Fibroblast of skin of scalp (primary cell): Measurements from ENCODE around the gene ADGRE2. TPM values are rescaled to one million over a fixed set of nuclear protein-coding genes. Genes with fewer than 3 reads are reported as not detected.
"Not testable (repeated sequence)": the region's sequence is repeated elsewhere in the genome, so short reads cannot be mapped to it uniquely, and the experiment has no call there.

Experiments
- DNase-seq: peaks from one replicate; pipeline ENCODE4 v3.0.0-alpha.2; 2013
- polyA plus RNA-seq, 2 experiments: library from polyadenylated mRNA; unstranded; fragments of 120-200 nt; gene quantifications; one replicate each; pipeline ENCODE4 v1.2.1, GENCODE V29; 2013; ENCODE audit not compliant: insufficient read length in 2 of 2

Gene ADGRE2
- polyA plus RNA-seq (2013, experiment 1 of 2; ENCODE audit: insufficient read length) = 0.11 TPM
- polyA plus RNA-seq (2013, experiment 2 of 2; ENCODE audit: insufficient read length) = 0.21 TPM

DNA sequence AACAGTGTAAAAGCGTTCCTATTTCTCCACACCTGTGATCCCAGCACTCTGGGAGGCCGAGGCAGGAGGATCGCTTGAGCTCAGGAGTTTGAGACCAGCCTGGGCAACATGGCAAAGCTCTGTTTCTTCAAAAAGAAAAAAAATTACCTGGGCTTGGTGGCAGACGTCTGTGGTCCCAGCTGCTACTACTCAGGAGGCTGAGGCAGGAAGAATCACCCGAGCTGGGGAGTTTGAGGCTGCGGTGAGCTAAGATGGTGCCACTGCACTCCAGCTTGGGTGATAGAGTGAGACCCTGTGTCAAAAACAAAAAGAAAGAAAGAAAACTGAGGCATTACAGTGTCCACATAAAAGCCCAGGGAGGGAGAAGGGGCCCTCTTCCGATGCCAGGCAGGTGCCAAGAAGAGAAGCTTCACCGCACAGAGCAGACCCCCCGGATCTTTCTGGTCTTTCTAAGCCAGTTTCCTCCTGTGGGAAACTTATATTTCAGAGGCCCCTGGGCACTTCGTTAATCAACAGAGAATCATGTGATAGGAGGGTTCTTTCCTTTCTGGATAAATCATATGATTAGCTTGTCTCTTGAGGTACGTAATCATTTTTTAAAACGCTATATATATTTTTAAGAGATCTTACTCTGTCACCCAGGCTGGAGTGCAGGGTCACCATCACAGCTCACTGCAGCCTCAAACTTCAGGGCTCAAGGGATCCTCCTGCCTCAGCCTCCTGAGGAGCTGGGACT lies at the start of gene ADGRE2:
Gene ADGRE2, minus strand, starts transcription at position 451 of the 736 bp plus-strand sequence. CDS start 1,804 bp downstream, outside the sequence.
- not testable (repeated sequence) for DNase-seq

DNA sequence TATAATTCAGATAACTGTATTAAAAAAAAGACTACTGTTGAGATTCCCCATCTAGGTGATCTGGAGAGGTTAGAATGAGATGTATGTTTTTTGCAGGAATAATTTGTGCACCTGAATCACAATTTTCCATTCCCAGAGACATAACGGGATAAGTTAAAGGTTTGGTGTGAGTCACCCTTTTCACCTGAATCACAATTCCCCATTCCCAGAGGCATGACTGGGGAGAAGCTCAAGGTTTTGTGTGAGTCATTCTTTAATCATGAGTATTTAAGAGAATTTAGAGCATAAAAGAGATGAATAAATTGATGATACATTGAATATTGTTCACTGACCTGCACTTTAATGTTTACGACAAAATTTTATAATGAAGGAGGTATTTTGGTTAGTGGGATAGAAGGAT lies 47.6 kb upstream of the ADGRE2 start:
- no peak for DNase-seq

DNA sequence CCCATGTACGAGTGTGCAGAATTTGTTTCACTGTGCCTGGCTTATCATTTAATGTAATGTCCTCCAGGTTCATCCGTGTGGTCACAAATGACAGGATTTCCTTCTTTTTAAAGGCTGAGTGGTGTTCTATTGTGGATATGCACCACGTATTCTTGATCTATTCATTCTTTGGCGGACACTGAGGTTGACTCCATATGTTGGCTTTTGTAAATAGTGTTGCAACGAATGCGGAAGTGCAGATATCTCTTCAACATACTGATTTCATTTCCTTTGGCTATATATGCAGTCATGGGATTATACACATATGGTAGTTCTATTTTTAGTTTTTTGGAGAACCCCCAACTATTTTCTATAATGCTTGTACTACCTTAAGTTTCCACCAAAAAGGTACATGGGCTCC lies 43.6 kb upstream of the ADGRE2 start:
- DNase-seq = peak; percentile 15

DNA sequence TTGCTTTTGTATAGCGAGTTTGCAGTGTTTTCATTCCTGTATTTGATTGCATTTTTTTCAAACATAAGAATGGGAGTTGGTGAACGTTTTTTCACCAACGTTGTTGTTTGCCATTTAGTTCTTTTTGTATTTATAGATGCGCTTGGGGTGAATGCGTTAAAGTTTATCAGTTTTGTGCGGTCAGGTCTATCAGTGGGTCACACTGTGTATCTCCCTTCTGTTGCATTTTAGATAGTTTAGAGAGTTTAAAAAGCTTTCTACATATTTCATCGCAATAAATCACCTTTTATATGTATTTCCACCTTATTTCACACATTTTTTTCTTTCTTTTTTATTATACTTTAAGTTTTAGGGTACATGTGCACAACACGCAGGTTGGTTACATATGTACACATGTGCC lies 40.2 kb upstream of the ADGRE2 start:
- no peak for DNase-seq

DNA sequence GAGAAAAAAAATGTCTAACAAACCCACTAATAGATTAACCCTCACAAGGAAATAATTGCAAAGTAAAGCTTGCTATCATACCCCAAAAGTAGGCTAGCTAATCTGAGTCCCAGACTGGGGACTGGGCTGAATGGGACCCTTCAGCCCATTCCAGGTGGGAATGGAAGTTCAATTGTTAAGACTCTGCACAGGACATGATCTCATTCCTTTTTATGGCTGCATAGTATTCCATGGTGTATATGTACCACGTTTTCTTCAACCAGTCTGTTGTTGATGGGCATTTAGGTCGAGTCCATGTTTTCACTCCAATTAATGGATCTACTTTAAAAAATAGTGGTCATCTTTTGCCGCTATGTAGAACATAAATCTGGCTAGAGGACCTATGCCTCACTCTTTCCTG lies 38.7 kb upstream of the ADGRE2 start:
- DNase-seq = no peak

DNA sequence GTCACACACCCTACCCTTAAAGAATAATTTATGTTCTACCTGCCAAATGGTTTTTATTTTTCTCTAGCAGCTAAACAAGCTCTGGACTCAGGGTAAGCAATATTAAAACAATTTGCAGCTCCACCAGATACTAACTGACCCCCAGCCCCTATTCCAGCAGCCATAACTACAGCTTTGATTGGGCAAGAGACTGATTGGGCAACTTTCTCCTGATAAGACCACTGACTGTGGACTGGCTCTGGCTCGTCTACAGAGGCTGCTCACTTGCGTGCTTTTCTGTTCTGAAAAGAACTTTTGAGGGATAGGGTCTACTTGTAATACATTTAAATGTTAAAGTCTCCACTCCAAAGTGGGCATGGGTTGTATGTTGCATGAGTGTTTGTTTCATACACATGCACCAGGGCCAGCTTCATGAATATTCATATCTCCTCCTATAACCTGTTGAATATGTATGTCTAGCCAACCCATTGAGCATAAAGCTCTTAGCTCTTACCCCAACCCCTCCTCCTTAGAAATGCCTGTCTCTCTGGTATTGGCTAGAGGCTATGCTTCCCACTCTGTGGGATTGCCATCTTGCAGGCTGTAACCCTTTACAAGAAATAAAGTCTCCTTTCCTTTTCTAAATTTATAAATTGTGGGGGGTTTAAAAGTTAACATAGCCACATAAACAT lies 36.8 kb upstream of the ADGRE2 start:
- no peak for DNase-seq

DNA sequence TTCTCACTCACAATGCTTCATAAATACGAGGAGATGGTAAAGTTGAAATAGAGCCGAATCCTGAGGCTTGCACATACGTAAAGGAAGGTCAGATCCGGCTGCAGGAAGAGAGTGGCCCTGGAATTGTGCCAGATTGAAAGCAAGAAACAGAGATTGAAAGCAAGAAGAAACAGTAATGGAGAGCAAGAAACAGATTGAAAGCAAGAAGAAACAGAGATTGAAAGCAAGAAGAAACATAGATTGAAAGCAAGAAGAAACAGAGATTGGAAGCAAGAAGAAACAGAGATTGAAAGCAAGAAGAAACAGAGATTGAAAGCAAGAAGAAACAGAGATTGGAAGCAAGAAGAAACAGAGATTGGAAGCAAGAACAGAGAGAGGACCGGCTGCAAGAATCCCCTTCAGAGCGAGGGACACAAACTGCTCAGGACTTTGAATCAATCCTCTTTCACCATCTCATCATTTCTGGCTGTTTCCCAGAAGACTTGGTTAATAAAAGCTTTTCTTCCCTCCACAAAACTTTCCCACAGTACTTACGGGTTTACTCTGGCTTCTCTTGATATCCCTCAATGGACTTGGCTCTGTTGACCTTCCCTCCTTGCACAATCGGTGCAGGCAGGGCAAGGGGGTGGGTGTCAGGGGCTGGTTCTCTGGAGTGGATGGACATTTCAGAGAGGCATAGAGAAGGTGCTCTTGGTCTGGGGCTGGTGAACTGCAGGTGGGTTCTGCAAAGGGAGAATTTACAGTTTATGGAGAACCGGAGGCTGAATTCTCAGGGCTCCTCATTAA lies 31.1 kb upstream of the ADGRE2 start:
- no peak for DNase-seq

DNA sequence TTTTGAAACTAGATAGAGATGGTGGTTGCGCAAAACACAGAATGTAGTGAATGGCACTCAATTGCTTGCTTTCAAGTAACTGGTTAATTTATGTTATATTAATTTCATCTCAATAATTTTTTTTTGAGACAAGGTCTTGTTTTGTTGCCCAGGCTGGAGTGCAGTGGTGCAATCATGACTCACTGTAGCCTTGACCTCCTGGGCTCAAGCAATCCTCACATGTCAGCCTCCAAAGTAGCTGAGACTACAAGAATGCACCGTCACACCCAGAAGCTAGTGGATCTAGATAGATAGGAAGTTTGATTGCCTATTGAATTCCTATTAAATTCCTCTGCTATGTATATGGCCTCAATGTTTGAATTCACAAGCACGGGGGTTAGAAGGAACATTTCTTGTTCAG lies 26.4 kb upstream of the ADGRE2 start:
- DNase-seq = no peak

DNA sequence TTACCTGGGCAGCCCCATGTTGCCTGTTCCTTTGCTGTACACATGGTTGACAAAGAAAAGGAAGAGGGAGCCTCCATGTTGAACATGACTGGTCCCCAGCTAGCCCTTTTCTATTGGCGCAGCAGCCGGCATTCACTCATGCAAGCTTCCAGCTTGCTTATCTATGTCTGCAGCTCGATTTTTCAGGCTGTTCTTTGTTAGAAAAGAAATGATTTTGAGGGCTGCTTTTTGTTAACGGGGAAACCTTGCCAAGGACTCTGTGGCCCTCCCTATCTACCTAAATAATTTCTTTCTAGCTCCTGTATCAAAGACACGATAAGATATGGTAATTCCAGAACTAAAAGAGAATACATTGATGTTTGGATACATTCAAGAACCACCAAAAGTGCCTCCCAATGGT lies 20.4 kb upstream of the ADGRE2 start:
- no peak for DNase-seq

DNA sequence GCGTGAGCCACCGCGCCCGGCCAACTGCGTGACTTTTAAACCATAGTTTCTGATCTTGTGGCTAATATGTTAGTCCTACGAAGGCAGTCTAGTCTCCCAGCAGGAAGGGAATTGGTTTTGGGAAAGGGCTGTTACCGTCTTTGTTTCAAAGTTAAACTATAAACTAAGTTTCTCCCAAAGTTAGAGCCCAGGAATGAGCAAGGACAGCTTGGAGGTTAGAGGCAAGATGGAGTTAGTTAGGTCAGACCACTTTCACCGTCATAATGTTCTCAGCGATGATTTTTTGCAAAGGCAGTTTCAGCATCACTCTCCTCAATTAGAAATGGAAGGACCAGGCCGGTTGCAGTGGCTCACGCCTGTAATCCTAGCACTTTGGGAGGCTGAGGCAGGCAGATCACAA lies 17.7 kb upstream of the ADGRE2 start:
- DNase-seq = no peak

DNA sequence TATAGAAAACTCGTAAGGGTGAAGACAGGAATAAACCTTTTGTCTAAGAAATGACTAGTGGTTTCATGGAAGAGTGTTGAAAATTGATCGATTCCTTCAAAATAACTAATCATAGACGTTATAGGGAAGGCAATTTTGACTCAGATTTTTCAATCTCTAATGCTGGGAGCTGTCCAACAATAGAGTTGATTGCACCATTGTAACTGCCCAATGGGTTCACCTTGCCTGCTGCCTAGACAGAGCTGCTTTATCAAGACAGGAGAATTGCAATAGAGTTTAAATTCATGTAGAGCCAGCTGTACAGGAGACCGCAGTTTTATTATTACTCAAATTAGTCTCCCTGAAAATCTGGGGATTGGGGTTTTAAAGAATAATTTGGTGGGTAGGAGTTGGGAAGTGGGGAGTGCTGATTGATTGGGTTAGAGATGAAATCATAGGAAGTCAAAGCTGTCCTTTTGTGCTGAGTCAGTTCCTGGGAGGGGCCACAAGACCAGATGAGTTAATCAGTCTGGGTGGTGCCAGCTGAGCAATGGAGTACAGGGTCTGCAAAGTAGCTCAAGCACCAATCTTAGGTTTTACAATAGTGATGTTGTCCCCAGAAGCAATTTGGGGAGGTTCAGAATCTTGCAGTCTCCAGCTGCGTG lies 16.8 kb upstream of the ADGRE2 start:
- no peak for DNase-seq

DNA sequence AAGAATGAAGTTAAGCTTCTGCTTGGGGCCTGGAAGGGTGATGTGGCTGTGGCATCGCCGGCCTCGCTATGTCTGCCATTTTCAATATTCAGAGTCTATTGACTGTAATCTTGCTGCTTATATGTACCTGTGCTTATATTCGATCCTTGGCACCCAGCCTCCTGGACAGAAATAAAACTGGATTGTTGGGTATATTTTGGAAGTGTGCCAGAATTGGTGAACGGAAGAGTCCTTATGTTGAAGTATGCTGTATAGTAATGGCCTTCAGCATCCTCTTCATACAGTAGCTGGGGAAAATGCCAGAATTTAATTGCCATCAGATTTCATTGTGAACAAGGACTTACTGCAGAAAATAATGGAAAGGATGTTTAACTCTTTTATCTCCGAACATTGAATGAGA lies 13.9 kb upstream of the ADGRE2 start:
- not testable (repeated sequence) for DNase-seq

DNA sequence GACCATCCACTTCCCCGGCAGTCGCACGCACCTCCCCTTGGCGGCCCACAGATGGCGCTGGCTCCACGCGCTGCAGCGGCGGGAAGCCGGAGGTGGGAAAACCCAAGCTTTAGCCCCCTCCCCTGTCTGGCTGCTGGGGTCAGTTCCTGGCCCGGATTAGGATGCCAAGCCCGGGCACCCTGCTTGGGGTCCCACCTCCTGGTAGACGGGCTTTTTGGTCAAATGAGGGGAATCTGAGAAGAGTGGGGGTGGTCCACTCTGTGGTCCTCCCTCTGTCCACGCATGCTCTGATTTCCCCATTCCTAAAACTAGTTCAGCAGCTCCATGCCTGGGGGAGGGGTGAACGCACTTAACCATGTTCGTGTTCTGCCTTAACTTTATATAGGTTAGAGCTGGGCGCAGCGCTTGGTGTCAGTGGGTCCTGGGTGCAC lies 8.1 kb upstream of the ADGRE2 start:
- DNase-seq = peak; percentile 9

DNA sequence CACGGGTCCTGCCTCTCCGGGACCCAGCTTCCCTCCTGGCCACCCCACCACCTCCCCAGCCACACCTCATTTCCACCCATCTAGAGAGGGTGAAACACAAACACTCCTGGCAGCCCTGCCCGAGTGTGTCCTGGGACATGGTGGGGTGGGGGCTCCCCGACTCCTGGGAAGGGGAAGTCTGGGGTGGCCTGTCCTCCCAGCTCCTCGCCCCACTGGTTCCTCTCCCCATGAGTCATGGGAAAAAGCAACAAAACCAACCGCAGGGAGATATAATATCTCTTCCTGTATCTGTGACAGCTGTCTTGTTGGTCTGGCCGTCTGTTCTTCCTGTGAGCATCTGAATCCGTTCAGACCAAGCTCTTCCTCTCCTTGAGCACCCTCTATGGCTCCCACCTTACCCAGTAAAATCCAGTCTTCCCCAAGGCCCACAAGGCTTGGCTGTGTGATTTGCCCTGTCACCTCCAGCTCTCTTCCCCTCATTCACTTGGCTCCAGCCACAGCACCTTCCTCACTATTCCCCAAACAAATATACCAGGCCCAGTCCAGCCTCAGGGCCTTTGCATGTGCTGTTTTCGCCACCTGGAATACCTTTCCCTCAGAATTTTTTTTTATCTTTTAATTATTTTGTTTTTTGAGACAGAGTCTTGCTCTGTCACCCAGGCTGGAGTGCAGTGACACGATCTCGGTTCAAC lies 6.9 kb upstream of the ADGRE2 start:
- DNase-seq = peak; percentile 34

DNA sequence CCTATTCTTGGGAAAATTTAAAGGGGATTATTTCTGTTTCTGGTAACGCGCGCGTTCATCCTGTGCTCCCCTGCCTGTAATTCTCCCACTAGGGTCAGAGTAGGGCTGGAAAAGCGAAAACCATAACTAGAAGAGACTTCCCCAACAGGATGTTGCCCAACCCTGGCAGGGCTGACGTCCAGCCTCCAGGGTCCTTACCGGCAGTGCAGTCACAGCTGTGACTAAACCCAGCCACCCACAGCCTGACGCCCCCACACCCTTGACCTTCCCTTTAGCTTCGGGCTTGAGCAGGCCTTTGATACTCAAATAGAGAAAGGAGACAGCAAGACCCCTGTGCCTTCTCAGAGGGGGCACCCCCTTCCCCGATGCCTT lies 6.4 kb upstream of the ADGRE2 start:
- peak; percentile 9 for DNase-seq

DNA sequence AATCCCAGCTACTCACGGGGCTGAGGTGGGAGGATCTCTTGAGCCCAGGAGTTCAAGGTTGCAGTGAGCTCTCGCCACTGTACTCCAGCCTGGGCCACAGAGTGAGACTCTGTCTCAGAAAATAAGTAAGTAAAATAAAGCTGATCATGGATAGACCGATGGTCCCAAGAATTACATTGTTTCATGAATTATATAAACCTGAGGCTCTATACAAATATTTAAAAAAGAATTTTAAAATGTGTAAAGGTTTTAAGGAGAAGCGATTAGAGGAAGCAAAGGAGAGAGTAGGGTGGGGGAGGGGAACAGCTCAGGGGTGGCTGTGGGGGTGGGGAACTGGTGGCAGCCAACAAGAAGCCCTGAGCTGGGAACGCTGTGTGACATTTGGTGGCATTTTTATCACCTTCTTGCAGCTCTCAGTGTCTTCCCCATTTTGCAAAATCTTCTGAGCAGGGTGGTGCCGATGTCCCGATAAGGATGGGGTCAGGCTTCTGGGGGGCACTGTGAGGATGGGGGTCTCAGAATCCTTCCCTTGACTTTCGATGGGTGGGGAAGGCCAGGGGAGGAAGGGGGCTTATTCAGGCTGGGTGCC lies 5.1 kb upstream of the ADGRE2 start:
- not testable (repeated sequence) for DNase-seq

DNA sequence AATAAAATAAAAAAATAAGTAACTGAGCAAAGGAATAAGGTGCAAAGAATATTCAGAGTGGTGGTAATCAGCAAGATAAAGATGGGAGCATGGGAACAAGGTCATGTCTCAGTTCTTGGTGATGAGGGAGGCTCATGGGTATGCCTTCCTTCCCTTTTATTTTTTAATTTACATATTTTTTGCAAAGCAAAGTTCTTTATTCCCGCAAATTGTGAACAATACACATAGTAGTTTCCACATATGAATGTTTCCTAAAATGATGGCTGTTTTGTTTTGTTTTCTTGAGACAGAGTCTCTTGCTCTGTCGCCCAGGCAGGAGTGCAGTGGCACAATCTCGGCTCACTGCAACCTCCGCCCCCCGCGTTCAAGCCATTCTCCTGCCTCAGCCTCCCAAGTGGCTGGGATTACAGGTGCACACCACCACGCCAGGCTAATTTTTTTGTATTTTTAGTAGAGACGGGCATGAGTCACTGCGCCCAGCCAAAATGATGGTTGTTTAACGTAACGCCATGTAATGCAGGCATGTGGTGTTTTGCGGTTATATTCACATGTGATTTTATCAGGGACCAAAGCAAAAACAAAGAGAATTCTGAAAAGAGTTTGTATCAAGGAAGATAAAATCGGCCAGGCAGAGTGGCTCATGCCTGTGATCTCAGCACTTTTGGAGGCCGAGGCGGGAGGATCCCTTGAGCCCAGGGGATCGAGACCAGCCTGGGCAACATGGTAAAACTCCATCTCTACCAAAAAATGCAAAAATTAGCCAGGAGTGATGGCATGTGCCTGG lies 4.5 kb upstream of the ADGRE2 start:
- no peak for DNase-seq

DNA sequence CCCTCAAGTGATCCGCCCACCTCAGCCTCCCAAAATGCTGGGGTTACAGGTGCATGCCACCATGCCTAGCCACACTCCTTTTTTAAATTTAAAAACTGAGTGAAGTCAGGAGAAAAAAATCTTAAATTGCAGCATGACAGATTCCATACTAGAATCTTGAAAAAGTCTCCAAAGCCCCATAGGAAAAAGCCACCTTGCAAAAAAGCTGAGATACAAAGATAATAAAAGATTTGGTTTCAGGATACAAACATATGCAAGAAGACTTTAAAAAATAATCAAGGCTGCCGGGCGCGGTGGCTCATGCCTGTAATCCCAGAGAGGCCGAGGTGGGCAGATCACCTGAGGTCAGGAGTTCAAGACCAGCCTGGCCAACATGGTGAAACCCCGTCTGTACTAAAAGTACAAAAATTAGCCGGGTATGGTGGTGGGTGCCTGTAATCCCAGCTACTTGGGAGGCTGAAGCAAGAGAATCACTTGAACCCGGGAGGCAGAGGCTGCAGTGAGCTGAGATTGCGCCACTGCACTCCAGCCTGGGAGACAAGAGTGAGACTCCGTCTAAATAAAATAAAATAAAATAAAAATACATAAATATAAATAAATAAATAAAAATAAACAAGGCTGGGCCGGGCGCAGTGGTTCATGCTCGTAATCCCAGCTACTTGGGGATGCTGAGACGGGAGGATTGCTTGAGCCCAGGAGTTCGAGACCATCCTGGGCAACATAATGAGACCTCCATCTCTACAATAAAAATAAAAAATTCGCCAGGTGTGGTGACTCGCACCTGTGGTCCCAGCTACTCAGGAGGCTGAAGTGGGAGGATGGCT lies 3.6 kb upstream of the ADGRE2 start:
- DNase-seq = not testable (repeated sequence)

DNA sequence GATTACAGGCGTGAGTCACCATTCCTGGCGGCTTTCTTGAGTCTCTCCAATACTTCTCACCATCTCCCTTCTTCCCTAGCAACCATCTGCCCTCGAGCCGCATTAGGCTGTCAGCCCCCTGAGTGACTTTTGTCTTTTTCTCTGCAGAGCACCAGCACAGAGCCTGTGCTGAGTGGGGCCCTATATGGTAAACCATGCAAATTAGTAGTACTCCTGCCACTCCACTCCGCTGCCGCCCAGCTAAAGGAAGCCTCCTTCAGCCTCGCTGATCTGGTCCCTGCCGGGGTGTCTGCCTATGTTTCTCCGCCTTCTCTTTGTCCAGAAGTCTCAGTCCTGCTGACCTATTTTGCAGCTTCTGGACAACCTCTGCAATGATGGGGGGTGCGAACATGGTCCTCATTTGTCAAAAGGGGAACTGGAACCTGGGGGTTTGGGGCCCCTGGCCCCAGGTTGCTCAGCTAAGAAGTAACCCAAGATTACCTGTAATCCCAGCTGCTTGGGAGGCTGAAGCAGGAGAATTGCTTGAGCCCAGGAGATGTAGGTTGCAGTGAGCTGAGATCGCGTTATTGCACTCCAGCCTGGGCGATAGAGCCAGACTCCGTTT lies 2.4 kb upstream of the ADGRE2 start:
- DNase-seq = not testable (repeated sequence)

DNA sequence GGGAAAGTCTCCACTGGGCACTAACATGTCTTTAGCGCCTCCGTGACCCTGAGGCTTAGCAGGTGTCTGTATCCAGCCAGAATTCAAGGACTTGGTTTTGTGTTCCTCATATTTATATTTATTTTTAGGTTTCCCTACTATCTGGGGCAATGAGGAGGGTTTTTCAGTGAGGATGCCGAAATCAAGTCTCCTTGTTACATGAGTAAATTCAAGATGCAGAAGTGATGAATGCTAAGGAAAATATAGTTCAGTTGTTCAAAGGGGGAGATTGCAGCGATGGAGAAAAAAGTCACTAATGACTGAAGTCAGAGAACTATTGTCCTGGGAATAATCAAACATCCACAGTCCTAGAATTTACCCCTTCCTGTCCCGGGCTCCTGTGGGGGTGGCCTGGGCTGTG lies 791 bp upstream of the ADGRE2 start:
- DNase-seq = no peak
